Choroid plexus epithelial cell (primary cell): Measurements from ENCODE around the gene FOXL1.

Experiments
- DNase-seq: peaks from one replicate; pipeline ENCODE4 v3.0.0-alpha.2; 2010; ENCODE audit warnings: low read depth
- H3K4me3 ChIP-seq: 2 replicates; pipeline ENCODE4 v1.5.1; 2011; ENCODE audit warnings: low read depth, mild to moderate bottlenecking, control low read depth, low read length, moderate library complexity
- TF ChIP-seq, protein P1 (sequence below): conservative IDR thresholded peaks from 2 replicates; pipeline ENCODE4 v1.5.1; 2011; ENCODE audit warnings: low read depth, mild to moderate bottlenecking, control low read depth, inconsistent platforms, low read length, moderate library complexity

Gene FOXL1

DNA sequence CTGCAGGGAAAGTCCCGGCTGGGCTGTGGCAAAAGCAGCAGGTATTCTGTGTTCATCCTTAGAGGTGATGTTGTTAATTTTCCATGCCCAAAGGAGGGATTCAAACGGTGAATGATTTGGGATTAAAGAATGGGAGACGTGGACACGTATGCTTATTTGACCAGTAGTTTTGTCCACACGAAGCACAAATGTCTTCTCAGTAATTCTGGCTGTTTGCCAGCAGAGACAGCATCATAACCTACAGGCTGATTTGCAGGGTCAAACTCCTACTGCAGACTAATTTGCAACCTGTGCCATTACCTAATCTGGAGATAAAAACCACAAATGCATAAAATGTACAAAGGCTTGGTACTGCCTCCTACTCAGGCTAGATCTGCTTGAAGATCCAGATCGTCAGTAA is 37.5 kb upstream of the FOXL1 start:
- H3K4me3 ChIP-seq, result no peak overlapping the region
- DNase-seq, result no peak
- TF ChIP-seq, protein P1, sequence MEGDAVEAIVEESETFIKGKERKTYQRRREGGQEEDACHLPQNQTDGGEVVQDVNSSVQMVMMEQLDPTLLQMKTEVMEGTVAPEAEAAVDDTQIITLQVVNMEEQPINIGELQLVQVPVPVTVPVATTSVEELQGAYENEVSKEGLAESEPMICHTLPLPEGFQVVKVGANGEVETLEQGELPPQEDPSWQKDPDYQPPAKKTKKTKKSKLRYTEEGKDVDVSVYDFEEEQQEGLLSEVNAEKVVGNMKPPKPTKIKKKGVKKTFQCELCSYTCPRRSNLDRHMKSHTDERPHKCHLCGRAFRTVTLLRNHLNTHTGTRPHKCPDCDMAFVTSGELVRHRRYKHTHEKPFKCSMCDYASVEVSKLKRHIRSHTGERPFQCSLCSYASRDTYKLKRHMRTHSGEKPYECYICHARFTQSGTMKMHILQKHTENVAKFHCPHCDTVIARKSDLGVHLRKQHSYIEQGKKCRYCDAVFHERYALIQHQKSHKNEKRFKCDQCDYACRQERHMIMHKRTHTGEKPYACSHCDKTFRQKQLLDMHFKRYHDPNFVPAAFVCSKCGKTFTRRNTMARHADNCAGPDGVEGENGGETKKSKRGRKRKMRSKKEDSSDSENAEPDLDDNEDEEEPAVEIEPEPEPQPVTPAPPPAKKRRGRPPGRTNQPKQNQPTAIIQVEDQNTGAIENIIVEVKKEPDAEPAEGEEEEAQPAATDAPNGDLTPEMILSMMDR, result no peak

DNA sequence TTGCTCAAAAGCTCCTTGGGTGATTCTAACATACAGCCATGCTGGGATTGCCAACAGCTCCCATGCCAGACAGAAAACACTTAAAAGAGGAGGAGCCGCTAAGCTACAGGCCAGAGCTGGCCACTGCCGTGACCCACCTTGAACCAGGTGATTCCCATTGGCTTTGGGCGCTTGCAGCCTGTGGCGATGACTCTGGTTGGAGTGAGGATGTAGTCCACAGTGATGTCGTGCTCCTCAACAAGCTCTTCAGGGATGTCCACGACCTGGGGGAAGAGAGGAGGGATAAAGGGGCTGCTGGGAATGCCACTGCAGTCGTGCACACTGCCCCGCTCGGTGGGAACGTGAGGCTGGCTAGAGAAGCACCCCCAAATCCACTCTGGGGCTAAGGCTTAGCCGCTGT is 36.8 kb upstream of the FOXL1 start:
- no peak overlapping the region for H3K4me3 ChIP-seq
- no peak for DNase-seq
- TF ChIP-seq, protein P1, result no peak

GRCh38 chr16:86542756-86543750 is 35.3 kb upstream of the FOXL1 start:
- H3K4me3 ChIP-seq, result no peak overlapping the region
- no peak for DNase-seq
- TF ChIP-seq, protein P1, result no peak

DNA sequence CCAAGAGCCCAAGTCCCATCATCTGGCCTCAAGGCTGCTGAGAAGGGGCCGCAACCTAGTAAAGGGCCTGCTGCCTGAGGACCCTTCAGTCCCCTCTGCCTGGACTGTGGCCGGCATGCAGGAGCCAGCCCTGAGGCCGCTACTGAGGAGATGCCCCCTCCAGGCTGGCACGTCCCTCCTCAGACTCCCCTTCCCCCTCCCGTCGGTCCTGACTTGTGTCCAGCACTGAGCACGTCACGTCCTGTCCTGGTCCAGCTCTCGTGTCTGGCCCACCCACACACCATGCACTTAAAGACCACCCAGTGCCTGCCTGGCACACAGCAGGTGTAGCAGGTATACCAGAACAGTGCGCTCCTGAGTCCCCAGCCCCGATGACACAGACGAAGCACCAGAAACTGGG is 32.9 kb upstream of the FOXL1 start:
- TF ChIP-seq, protein P1, result no peak

DNA sequence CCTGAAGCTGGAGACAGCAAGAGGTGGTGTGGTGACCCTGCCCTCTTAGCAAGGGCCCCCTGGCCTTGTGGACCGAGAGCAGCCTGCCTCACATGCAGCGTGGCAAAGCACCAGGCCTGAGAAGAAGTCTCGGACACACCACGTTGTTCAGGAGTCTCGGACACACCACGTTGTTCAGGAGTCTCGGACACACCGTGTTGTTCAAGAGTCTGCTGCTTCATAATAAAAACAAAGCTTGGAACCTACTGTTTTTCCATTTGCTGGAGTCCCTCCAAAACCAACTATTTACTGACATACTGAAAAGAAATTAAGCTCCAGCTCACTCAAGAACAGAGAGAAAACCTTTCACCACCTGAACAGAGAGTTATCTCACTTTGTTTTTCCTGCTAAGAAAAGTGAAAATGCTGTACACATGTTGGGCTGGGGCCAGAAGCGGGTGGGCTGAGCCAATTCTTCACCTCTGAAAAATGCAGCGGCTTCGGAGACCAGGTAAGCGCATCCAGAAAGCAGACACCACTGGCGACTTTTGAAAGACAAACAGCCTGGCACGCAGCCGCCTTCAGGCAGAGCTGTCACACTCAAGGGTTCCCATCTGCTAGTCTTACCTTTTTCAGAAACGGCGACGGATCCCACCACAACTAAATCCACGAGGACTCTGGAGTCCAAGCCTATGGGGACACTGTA is 32.3 kb upstream of the FOXL1 start:
- no peak overlapping the region for H3K4me3 ChIP-seq
- peak; percentile 9 for DNase-seq
- TF ChIP-seq, protein P1, result no peak

More for the DNA sequence above, 32.9 kb upstream of the FOXL1 start:
- H3K4me3 ChIP-seq, result no peak overlapping the region
- no peak for DNase-seq

GRCh38 chr16:86546638-86547013 is 31.7 kb upstream of the FOXL1 start:
- TF ChIP-seq, protein P1, result no peak
- H3K4me3 ChIP-seq, result no peak overlapping the region
- no peak for DNase-seq
